Measurements from ENCODE around the gene RAC3.

- no peak for TF ChIP-seq CTCF (IDR thresholded peaks at IDR 0.05; ENCODE audit: low read depth, low read length, missing input control)
- TF ChIP-seq NR2F2 (IDR thresholded peaks at IDR 0.05), result no peak
Observed at GRCh38 chr17:82064433-82065192, 33.1 kb downstream of the RAC3 start.

Data from liver (tissue), 3 donors.